GM18502 (cell line): ENCODE results near the gene CSMD2.
"Not testable (repeated sequence)": the region's sequence is repeated elsewhere in the genome, so short reads cannot be mapped to it uniquely, and the experiment has no call there.

Source experiments
- ATAC-seq: cut with Tn5 transposase; IDR thresholded peaks from one replicate; pipeline ENCODE4 v1.9.1; 2021; ENCODE audit warnings: mild to moderate bottlenecking; ENCODE audit not compliant: unreplicated experiment, poor library complexity

CSMD2 gene

DNA sequence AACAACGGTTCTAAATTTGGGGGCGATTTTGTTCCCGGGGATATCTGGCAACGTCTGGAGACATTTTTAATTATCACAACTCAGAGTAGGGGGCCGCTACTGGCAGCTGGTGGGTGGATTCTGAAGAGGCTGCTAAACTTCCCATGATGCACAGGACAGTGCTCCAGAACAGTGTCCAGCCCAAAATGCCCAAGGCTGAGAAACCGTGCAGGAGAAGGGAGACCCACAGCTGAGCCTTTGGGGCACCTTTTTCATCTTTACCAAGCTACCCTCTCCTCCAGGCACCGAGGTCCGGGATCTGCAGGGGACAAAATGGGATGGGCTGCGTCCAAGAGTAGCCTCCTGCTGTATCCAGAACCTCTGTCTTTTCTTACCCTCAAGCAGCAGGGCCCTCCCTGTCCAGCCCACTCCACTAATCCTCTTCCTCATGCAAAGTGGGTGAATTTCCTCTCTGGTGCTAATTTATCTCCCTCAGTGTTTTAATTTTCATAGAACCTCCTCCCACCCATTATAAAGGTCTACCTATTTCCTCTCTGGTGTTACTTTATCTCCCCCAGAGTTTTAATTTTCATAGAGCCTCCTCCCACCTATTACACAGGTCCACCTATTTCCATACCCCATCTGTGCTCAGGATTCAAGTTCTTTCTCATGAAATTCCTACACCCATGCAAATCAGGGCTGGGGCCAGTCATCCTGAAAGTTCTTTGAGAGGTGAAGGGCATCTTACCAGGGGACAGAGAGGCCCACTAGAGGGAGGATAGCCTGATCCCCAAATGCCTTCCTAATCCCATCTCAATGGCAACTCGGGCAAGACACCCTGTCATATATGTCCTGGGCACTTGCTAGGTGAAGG lies 42.7 kb downstream of the CSMD2 start:
- ATAC-seq: no peak

DNA sequence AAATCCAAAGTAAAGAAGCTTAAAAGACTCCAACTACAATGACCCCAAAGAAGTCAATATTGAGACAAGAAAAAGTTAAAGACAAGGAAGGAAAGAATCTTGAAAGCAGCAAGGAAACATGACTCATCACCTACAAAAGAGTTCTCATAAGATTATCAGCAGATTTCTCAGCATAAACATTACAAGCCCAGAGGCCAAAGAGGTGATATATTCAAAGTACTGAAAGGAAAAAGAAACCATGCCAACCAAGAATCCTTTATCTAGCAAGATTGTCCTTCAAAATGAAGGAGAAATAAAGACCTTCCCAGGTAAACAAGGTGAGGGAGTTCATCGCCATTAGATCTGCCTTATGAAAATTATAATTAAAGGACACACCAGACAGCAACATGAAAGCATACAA lies 49.8 kb downstream of the CSMD2 start:
- no peak for ATAC-seq

DNA sequence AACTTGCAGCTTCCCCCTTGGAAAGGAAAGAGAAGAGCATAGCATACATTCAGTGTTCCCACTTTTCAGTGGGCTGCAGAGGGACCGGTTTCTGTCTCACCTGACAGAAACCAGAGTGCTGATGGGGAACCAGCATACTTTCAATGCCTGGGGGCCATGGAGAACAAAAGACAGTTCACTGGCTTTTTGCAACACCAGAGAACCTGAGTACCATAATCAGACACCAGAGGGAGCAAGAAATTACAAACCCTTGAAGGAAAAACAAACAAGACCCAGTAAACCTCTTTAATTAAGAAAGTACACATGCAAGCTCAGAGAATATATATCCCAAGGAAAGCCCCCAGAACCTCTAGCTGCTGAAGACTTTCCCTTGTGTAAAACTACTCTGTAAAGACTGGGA lies 51.1 kb downstream of the CSMD2 start:
- ATAC-seq: no peak

DNA sequence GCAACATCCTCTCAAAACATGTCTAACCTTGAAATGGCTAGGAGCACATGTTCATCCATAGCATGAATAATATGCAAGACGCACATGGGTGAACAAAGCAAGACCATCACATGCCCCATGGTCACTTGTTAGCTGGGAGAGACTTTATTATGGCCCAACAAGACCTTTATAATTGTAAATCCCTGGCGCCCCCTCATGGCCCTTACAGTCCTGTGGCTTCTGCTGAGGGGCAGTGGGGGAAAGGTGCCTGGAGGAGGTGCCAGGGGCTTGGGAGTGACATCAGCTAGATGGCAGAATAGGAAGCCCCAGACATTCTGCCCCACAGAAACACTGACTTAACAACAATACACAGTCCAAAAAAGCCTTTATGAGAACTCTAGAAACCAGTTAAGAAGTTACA lies 51.7 kb downstream of the CSMD2 start:
- no peak for ATAC-seq

DNA sequence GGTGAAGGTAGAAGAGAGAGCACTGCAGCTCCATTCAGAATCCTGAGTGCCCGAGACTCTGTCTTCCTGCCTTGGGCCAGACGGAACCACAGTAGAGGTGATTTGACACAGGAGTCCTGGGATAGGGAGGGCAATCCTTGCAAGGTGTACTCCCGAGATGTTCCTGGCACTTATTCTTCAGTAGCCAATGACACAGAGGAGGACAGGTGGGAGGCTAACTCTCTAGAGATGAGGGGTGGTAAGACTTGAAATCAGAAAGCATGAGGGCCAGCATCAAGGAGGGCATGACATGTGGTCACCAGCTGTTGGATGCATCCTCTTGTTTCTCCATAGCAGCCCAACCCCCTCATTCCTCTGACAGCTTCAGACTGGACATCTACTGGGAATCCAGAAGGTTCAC lies 56.3 kb downstream of the CSMD2 start:
- ATAC-seq: no peak

DNA sequence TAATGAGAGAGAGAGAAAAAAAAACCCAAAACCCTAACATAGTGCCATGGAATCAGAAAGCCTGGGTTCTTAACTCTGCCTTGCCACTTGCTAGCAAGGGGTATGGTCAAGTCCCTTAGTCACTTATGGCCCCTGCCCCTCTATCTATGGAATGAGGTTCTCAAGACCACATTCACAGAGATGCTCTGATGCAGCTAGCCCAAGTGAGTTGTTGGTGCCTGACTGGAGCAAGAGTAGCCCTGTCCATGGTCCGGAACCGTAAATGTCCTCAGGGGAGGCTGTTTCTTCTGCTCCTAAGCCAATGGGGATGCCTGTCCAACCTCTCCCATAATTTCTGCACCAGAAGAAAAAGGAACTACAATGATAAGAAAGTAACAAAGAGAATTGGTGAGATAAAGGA lies 56.8 kb downstream of the CSMD2 start:
- no peak for ATAC-seq

DNA sequence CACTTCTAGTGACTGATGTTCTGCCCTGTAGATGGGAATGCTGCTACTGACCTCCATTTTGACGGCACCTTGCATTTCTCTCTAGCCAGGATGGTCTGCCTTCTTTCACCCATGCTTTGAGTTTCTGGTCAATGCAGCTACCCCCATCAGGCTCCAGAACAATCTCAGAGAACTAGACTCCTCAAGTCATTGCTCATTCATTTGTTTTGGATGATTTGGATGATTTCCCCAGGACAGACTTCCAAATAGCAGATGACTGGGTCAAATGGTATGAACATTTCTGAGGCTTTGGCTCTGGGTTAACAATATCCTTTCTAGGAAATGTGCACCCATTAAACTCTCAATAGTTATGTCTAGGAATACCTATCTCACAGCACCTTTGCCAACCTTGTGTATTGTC lies 63.9 kb downstream of the CSMD2 start:
- no peak for ATAC-seq

DNA sequence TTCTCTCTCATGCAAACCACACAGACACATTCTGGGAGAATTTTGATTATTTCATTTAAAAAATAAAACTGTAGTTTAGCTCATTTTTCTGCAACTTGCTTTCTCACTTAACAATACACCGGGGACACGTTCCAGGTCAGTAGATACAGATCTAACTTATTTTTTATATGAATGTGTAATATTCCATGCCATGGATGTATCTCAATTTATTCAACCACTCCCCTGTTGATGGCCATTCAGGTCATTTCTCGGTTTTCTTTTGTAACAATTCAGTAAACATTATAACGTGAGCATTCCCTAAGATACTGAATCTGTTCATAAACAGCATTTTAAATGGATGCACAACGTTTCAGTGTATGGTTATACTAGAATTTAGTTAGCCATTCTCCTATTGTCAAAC lies 64.7 kb downstream of the CSMD2 start:
- ATAC-seq: no peak

DNA sequence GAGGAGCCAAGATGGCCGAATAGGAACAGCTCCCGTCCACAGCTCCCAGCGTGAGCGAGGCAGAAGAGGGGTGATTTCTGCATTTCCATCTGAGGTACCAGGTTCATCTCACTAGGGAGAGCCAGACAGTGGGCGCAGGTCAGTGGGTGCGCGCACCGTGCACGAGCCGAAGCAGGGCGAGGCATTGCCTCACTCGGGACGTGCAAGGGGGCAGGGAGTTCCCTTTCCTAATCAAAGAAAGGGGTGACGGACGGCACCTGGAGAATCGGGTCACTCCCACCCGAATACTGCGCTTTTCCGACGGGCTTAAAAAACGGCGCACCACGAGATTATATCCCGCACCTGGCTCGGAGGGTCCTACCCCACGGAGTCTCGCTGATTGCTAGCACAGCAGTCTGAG lies 72.6 kb downstream of the CSMD2 start:
- not testable (repeated sequence) for ATAC-seq

DNA sequence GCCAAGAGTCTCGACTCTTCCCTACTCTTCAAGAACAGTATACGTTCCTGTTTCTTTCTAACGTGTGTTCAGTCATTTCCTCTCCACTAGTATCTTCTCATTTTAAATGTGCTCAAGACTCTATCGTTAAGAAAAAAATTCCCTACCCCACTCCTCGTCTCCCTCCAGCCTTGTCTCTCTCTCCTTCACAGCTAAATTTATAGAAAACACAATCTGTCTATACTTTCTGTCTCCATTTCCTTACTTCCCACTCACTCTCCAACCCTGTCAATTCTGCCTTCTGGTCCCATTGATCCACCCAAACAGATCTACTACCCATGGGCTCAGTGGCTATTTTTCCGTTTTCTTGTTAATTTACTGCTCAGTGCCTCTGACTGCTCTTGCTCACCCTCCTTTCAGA lies 75.3 kb downstream of the CSMD2 start:
- no peak for ATAC-seq

DNA sequence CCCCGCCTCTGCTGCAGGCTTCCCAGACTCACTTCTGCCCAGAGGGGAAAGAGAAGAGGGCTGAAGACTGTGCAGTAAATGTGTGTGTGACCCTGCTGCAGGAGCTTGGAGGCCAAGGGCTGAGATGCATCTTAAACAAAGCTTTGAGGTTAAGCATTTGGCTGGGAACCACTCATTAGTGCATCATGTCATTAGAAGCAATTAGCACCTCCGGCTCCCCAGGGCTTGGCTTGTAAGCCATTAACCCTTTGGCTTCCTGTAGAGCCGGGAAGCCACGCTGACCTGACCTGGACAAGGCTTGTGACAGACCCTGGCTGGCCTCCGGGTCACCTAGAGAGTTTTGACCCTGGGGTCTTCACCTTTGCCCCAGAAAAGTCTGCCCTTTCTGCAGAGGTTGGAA lies 77.0 kb downstream of the CSMD2 start:
- no peak for ATAC-seq

DNA sequence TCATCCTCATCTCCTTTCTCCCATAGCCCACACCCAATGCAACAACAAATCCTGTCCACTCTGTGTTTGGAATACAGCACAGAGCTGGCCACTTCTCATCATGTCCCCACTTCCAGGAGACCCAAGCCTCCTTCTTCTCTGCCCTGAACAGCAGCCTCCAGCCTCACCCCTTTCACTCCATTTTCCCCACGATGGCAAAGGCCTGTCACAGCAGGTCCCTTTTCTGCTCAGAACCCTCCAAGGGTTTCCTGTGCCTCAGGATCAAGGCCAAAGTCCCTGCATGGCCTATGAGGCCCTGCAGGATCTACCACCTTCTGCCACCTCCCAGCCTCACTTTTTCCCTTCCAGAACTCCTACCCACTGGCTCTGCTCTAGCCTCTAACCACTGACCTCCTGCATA lies 78.5 kb downstream of the CSMD2 start:
- ATAC-seq: no peak

DNA sequence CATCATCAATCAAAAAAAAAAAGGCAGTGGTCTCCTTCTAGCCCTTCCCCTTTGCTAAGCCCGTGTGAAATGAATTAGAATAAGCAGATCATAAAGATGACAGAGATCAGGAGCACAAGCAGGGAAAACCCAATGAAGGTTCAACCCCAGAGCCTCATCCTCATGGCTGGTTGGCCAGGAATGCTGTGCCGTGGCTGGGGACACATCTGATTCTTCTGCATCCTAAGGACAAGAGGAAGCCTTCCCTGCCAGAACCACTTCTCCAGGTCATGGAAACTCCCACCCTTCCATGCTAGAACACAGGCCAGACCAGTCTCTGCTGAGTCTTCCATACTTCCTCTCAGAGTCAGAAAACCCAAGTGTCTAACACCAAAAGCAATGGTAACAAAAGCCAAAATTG lies 81.1 kb downstream of the CSMD2 start:
- no peak for ATAC-seq

DNA sequence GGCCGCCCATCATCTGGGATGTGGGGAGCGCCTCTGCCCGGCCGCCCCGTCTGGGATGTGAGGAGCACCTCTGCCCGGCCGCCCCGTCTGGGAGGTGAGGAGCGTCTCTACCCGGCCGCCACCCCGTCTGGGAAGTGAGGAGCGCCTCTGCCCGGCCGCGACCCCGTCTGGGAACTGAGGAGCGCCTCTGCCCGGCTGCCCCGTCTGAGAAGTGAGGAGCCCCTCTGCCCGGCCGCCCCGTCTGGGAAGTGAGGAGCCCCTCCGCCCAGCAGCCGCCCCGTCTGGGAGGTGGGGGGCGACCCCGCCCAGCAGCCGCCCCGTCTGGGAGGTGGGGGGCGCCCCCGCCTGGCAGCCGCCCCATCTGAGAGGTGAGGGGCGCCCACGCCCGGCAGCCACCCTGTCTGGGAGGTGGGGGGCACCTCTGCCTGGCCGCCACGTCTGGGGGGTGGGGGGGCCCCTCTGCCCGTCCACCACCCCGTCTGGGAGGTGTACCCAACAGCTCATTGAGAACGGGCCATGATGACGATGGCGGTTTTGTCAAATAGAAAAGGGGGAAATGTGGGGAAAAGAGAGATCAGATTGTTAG lies 82.9 kb downstream of the CSMD2 start:
- not testable (repeated sequence) for ATAC-seq

DNA sequence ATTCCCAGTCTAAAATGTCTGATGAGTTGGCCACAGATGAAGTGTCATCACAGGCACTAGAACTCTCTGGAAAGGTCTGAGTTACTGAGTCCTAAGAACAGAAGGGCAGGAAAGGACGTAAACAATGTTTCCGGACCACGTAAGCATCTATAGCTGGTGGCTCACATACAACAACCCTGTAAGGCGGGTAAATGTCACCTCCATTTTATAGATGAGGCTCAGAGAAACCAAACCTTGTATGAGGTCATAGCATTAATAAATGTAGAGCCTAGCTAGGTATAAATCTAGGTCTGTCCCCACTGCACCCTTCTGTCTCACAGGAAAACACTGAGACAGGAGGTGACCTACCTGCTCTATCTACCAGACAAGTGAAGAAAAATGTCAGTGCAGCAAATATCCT lies 86.6 kb downstream of the CSMD2 start:
- no peak for ATAC-seq

DNA sequence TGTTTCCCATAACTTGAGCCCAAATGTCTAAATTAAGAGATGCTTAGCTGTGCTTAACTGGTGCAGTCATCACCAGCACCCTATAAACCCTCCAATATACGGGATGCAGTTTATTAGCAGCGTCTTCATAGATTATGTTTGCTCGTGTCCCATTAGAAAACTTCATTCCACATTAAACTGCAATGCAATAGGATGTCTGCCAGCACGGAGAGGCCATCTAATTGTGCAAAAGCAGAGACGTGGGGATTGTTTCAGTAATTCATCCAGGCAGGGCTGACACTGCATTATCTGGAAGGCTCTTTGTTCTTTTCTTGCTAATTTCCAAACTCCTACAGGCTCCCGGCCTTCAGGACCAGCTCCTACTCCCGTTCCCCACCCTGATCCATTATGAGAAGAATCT lies 89.5 kb downstream of the CSMD2 start:
- no peak for ATAC-seq

DNA sequence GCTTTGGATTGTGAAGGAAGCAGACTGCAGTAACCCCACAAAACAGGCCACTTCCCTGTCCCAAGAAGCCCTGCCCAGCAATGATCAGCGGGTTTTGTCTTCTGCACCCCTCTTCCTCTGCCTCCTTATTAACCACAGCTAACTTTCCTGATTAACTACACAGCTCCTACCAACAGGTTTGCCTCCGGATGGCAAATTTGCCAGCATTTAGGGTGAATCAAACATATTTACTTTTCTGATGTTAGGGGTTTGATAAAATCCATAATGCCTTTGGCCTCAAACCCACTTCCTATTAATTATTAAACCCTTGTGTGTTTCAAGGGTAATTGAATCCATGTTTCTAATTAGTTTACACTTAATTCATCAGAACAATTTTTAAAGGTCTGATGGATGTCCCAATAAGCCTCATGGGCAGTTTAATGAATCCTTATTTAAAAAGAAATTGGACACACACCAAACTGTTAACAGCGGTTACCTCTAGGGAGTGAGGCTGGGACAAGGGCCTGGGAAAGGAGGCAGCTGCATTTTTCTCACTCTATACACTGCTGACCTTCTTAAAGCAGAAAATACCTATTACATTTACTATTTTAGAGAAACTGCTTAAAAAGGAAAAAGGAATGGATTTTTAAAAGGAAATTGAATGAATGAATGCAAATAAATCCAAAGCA lies 91.9 kb downstream of the CSMD2 start:
- no peak for ATAC-seq

DNA sequence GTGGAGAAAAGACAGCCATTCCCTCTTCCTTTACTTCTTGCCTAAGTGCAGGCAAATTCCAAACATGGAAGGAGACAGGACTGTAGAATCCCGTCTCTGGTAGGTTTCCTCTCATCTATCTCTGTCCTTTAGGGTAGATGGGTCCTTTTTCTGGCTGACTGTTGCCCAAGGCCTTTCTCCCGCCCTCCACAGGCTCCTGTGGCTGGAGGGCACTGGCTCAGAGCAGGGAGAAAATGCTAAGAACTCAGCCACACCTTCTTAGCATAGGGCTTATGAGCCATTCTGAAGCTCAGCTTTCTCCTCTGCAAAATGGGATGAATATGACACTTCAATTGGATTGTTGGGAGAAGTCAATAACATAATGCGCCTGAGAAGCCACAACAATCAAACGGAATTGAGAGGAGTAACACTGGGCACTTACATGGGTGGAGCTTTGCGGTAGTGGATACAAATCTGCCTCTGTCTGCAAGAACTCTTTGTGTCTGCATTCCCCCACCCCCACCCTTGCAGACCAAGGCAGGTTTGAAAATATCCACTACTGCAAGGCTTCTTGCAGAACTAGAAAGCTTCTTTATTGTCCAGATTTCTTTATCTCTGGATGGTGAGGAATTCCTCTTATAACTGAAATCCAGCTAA lies 94.7 kb downstream of the CSMD2 start:
- ATAC-seq: no peak

DNA sequence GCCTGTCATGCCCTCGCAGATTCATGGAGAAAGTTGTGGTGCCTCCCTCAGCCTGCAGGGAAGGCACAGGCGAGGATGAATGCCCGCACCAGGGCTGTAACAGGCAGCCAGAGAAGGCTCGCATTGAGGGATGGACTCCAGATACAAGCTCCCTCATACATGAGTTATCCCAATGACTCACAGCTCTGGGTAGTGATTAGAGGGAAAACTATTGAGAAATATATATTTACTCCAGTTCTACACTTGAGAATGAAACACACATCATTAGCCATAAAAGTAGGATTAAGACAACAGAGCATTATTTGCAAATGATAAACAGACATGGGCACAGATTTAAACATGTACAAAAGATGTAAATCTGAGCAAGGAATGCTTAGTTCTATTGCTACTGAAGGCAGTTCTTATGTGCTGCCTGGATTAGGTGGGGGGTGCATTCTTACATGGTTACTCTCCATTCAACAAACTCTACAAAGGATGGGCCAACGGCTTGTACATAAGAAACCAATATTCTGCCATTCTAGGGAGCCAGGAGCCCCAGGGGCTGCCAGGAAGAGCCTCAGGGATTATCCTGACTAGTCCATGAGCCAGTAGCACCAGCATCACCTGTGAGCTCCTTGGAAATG lies 97.9 kb downstream of the CSMD2 start:
- no peak for ATAC-seq

DNA sequence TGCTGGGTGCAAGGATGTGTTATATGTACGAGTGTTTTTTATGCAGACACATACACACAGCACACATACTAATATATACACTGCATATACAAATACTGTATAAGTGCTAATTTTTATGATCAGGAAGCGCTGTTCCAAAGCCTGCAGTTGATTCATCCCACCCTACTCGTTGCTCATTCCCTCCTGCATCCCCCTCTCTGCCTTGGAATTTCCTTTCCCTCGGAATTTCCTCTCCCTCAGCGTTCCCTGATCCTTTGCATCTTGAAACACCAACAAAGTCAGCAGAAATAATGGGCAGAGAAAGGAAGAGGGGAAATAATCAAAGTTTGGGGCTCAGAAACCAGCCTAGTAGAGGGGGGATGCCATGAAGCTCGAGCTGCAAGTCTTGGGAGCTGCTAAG lies 98.9 kb downstream of the CSMD2 start:
- no peak for ATAC-seq

DNA sequence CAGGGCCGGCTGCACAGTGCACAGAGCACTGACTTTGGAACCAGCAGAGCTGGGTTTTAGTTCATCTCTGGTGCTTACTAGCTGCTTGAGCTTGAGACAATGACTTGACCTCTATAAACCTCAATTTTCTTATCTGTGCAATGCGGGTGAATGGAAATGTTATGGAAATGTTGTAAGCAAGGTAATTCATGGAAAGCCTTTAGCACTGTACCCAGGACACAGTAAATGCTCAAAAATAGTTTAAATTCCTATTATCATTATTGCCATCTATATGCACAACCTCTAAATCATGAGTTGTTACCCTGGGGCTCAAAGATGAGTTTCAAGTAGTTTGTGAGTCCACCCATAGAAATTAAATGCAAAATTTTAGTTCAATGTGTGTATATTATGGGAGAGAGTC lies 99.5 kb downstream of the CSMD2 start:
- no peak for ATAC-seq
